Activated naive CD8-positive, alpha-beta T cell (primary cell): ENCODE results near the gene MTMR10.
A peak's percentile ranks its signal among the peaks of the same experiment; 100 is the strongest.

Source experiments
- H3K27ac Mint-ChIP-seq: one replicate; pipeline ENCODE4 v1.8.0; 2021; ENCODE audit warnings: mixed read lengths
- H3K27me3 Mint-ChIP-seq: one replicate; pipeline ENCODE4 v1.8.0; 2021; ENCODE audit warnings: mixed read lengths
- H3K36me3 Mint-ChIP-seq: one replicate; pipeline ENCODE4 v1.8.0; 2021; ENCODE audit warnings: mixed read lengths
- H3K4me1 Mint-ChIP-seq: one replicate; pipeline ENCODE4 v1.8.0; 2021; ENCODE audit warnings: low read depth, mixed read lengths
- H3K4me3 Mint-ChIP-seq: one replicate; pipeline ENCODE4 v1.8.0; 2021; ENCODE audit warnings: mild to moderate bottlenecking, mixed read lengths
- H3K9me3 Mint-ChIP-seq: one replicate; pipeline ENCODE4 v1.8.0; 2021; ENCODE audit warnings: low read depth, mixed read lengths

The MTMR10 gene

DNA sequence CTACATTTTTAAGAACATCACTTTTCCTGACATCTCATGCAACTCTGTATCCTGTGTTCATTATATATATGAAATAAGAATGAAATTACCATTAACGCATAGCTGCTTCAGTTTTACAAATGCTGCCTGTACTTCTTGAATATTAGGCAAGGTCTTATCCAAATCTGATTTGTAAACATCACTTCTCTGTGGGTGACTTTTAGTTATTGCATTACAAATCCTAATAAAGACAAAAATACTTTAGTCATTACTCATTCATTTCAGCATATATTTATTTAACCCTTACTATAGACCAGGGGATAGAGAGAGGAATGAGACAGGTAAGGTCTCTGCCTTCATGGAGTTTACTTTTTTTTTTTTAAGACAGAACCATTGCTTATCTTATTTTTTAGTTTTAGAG is 36.8 kb downstream of the MTMR10 start:
- no peak overlapping the region for H3K4me3 Mint-ChIP-seq
- H3K4me1 Mint-ChIP-seq, result peaks cover 2% of the 10 kb centered on the region
- no peaks in the 10 kb centered on the region for H3K9me3 Mint-ChIP-seq
- H3K27ac Mint-ChIP-seq, result no peak overlapping the region
- H3K27me3 Mint-ChIP-seq, result no peaks in the 10 kb centered on the region
- H3K36me3 Mint-ChIP-seq, result peaks cover 30% of the 10 kb centered on the region

DNA sequence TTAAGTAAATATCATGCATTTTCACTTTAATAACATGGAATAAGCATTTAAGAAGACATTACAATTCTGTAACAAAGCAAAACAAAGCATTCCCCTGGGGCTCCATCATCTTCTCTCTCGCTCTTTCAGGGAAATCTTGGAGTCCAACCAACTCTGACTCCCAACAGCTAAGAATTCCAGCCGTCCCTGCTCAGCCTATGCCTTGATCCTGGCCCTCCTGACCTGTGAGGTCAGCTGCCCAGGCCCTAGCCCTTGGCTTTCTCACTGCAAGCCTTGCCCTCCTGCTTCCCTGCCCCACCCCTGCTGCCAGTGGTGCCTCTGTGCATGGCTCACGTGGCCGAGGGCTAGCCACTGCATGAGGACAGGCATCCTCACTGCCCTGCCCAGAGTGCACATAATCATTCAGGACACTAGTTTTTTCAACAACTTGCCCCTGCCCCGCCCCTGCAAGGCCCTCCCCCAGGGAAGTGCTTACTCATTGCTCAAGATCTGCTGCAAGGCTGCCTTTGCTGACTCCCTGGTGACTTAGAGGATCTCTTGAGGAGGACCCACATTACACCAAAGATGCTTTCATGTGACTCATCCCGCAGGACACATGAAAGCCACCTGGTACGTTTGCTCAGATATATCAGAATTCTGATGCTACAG is 37.6 kb downstream of the MTMR10 start:
- H3K27me3 Mint-ChIP-seq, result no peaks in the 10 kb centered on the region
- peaks cover 2% of the 10 kb centered on the region for H3K4me1 Mint-ChIP-seq
- H3K36me3 Mint-ChIP-seq, result peaks cover 36% of the 10 kb centered on the region
- H3K9me3 Mint-ChIP-seq, result no peaks in the 10 kb centered on the region
- no peak overlapping the region for H3K4me3 Mint-ChIP-seq
- peak overlapping the region; percentile 61 for H3K27ac Mint-ChIP-seq

DNA sequence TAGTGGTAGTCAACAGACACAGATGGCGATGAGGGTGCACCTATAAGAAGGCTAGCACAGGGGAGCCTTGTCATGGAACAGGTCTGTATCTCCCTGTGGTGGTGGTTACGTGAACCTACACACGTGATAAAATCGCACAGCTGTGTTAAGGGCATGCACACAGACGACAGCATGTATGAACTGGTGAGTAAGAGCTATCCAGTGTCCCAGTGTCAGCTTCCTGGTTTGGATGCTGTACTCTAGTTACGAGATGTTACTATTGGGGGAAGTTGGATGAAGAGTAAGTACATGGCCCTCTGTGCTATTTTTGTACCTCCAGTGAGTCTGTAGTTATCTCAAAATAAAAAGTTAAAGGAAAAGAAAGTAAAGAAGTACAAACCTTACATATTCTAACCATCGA is 38.2 kb downstream of the MTMR10 start:
- H3K4me3 Mint-ChIP-seq, result no peak overlapping the region
- H3K36me3 Mint-ChIP-seq, result peaks cover 36% of the 10 kb centered on the region
- peak overlapping the region; percentile 34 for H3K27ac Mint-ChIP-seq
- H3K9me3 Mint-ChIP-seq, result no peaks in the 10 kb centered on the region
- H3K27me3 Mint-ChIP-seq, result no peaks in the 10 kb centered on the region
- H3K4me1 Mint-ChIP-seq, result peaks cover 2% of the 10 kb centered on the region

DNA sequence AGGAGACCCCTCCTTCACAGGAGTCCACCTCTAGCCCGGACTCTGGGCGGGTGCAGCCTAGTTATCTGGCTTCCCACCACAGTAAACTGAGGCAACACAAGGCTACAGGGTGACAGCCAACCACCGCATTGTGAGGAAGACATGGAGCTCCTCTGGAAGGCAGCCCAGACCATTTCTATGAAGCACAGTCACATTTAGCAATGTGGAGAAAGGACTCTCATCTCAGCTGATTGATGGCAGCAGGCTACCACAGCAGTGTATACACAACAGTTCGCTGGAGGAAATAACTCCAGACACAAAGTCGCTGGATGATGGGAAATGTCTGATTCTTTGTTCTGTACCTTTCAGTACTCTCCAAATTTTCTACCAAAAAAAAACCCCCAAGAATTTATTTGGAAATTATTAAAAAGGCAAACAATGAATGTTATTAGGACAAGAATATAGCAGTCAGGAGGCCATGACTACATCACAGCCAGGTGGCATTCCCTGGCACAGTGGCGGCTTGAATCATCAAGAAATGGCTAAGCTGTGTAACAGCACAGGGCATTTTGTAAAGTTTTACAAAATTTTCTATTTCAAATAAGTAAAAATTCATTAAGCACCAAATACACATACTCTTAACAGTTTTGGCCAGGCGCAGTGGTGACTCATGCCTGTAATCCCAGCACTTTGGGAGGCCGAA is 47.6 kb downstream of the MTMR10 start:
- Mint-ChIP-seq H3K27ac (no peak overlapping the region), H3K36me3 (peaks cover 10% of the 10 kb centered on the region), H3K4me1 (no peaks in the 10 kb centered on the region), H3K4me3 (no peak overlapping the region), H3K27me3 (no peaks in the 10 kb centered on the region), H3K9me3 (no peaks in the 10 kb centered on the region)

DNA sequence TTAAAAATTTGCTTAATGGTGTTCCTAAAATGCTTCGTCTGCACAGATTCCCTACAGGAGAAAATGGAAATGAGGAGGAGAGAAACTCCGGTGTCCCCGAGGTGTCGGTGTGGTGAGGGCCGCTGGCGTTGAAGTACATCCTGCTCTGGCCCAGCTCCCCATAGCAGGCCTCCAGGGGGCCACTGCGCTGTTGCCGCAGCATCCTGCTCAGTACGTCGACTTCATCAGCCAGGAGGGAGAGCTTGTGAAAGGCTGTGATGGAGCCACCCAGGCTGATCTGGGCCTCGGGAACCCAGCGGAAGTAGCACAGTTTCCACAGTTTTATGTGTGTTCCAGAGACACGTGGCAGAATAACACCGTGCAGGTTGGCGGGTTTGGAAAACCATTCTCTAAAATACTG is 49.9 kb downstream of the MTMR10 start:
- no peaks in the 10 kb centered on the region for H3K27me3 Mint-ChIP-seq
- H3K4me1 Mint-ChIP-seq, result no peaks in the 10 kb centered on the region
- no peaks in the 10 kb centered on the region for H3K9me3 Mint-ChIP-seq
- peaks cover 6% of the 10 kb centered on the region for H3K36me3 Mint-ChIP-seq
- no peak overlapping the region for H3K27ac Mint-ChIP-seq
- H3K4me3 Mint-ChIP-seq, result no peak overlapping the region

DNA sequence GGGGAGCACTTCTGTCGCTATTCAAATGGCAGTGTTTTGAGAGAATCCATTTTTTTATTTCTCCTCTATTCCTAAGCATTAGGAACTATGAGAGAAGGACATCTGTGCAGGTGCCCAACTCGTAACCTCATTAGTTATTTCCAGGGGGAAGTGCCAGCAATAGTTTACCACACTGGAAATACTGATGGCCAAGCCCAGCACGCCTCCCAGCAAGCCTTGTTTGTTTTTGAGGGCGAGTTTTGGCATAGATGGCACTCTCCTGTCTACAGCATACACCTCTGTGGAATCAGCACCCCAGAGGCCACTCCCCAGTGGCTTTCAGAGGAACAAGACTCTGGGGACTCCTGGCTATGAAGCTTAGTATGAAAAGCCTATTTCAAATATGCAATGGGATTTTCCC is 51.1 kb downstream of the MTMR10 start:
- Mint-ChIP-seq H3K4me3 (no peak overlapping the region), H3K9me3 (no peaks in the 10 kb centered on the region), H3K36me3 (peaks cover 3% of the 10 kb centered on the region), H3K4me1 (no peaks in the 10 kb centered on the region), H3K27ac (peak overlapping the region; percentile 50), H3K27me3 (no peaks in the 10 kb centered on the region)

DNA sequence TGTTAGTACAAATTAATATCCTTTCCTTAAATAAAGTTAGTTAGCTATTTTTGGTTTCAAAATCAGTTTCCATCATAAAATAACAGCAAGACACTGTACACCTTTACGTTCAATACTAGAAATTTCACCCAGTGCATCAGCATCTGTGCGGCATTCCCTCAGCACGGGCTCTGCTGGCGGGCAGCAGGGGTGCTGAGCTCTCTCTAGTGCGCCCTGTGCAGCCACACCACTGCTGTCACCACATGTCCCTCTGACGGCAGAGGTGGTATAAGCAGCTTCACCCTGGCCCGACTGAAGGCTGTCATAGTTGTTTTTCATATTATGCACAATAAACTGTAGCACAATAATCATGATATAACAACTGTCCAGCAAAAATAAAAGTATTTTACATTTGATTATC is 52.3 kb downstream of the MTMR10 start:
- no peak overlapping the region for H3K4me3 Mint-ChIP-seq
- no peaks in the 10 kb centered on the region for H3K27me3 Mint-ChIP-seq
- peaks cover under 1% of the 10 kb centered on the region for H3K4me1 Mint-ChIP-seq
- peaks cover 5% of the 10 kb centered on the region for H3K36me3 Mint-ChIP-seq
- H3K9me3 Mint-ChIP-seq, result no peaks in the 10 kb centered on the region
- H3K27ac Mint-ChIP-seq, result no peak overlapping the region

DNA sequence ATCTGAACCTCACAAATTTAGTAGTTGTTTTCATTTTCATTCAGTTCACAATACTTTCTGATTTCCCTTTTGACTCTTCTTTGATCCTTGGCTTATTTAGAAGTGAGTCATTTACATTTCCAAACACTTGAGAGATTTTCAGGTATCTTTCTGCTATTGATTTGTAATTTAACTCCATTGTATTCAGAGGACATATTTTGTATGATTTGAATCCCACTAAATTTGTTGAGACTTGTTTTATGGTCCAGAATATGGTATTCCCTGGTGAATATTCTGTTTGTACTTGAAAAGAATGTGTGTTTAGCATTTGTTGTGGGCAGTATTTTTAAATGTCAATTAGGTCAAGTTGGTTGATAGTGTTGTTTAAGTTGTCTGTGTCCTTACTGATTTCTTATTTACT is 58.1 kb downstream of the MTMR10 start:
- peak overlapping the region; percentile 46 for H3K27ac Mint-ChIP-seq
- peaks cover 5% of the 10 kb centered on the region for H3K9me3 Mint-ChIP-seq
- no peaks in the 10 kb centered on the region for H3K27me3 Mint-ChIP-seq
- H3K4me1 Mint-ChIP-seq, result peaks cover 11% of the 10 kb centered on the region
- peaks cover 20% of the 10 kb centered on the region for H3K36me3 Mint-ChIP-seq
- H3K4me3 Mint-ChIP-seq, result no peak overlapping the region

DNA sequence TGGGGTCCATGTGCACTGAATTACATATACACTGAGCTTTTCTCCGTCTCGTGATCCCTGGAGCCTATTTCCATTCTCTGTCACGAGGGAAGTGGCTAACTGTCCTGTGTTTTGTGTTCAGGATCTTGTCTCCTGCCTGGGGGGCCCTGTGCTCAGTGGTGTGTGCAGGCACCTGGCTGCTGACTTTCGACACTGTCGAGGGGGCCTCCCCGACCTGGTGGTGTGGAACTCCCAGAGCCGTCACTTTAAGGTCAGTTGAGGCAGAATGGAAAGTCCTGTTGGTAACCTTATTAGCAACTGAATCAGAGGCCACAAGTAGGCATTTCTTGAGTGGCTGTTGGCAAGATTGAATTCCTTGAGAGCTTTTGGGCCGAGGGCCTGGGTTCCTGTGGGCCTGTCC is 61.0 kb downstream of the MTMR10 start:
- H3K27ac Mint-ChIP-seq, result no peak overlapping the region
- peaks cover 20% of the 10 kb centered on the region for H3K36me3 Mint-ChIP-seq
- no peaks in the 10 kb centered on the region for H3K27me3 Mint-ChIP-seq
- no peak overlapping the region for H3K4me3 Mint-ChIP-seq
- peaks cover 5% of the 10 kb centered on the region for H3K9me3 Mint-ChIP-seq
- peaks cover 11% of the 10 kb centered on the region for H3K4me1 Mint-ChIP-seq

DNA sequence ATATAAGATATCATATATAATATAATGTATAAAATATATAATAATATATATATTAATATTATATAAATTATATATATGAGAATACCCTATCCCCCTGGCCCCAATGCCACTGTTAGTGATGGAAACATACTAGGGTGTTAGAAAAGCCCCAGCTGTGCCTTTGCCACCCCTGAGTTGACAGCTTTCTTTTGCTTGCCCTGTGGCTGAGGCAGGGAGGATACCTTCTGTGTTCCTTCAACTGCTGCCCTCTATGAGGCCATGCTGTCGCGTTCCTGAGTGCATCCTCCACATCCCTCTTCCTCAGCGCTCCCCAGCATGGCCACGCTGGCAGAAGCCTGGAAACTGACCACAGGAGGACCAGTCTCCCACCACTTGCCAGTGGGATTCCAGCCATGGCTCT is 61.4 kb downstream of the MTMR10 start:
- H3K4me1 Mint-ChIP-seq, result peaks cover 11% of the 10 kb centered on the region
- no peak overlapping the region for H3K27ac Mint-ChIP-seq
- H3K36me3 Mint-ChIP-seq, result peaks cover 20% of the 10 kb centered on the region
- no peaks in the 10 kb centered on the region for H3K27me3 Mint-ChIP-seq
- peaks cover 5% of the 10 kb centered on the region for H3K9me3 Mint-ChIP-seq
- H3K4me3 Mint-ChIP-seq, result no peak overlapping the region

DNA sequence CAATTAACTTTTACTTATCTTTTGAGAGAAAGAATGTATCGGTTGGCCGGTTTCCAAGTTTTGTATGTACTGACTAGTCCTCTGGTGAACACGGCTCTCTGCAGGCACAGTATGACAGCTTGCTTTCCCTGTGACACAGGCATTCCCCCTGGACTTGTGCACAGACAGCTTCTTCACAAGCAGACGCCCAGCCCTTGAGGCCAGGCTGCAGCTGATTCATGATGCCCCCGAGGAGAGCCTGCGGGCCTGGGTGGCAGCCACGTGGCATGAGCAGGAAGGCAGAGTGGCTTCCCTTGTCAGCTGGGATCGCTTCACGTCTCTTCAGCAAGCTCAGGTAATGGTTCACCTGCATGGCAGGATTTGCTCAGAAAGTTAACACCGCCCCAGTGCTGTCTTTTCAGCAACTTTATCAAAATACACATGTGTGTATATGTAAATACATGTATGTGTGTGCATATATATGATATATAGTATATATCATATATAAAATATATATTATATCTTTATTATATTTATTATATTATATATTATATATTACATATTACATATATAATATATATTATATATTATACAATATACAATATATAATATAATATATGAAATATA is 62.3 kb downstream of the MTMR10 start:
- Mint-ChIP-seq H3K4me3 (no peak overlapping the region), H3K36me3 (peaks cover 19% of the 10 kb centered on the region), H3K27me3 (no peaks in the 10 kb centered on the region), H3K4me1 (peaks cover 11% of the 10 kb centered on the region), H3K27ac (no peak overlapping the region), H3K9me3 (peaks cover 5% of the 10 kb centered on the region)

DNA sequence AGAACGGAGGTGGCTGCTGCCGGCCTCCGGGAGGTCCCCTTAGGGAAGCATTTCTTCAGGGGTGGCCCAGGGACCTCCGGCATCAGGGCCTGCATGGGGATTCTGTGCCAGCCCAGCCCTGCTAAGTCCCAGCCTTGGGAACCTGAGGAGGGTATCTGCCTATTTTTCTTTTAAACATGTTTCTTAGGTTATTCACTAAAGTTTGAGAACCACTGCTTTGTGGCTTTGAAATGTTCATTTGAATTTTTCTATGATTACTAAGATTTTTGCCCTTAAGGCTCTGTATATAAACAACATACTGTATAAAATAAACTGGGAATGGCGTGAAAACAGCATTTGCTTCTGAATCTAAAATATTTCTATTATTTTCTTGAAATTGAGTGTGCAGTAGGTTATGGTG is 63.4 kb downstream of the MTMR10 start:
- peaks cover 2% of the 10 kb centered on the region for H3K9me3 Mint-ChIP-seq
- no peak overlapping the region for H3K27ac Mint-ChIP-seq
- no peak overlapping the region for H3K4me3 Mint-ChIP-seq
- H3K4me1 Mint-ChIP-seq, result peaks cover 4% of the 10 kb centered on the region
- H3K27me3 Mint-ChIP-seq, result no peaks in the 10 kb centered on the region
- peaks cover 17% of the 10 kb centered on the region for H3K36me3 Mint-ChIP-seq

DNA sequence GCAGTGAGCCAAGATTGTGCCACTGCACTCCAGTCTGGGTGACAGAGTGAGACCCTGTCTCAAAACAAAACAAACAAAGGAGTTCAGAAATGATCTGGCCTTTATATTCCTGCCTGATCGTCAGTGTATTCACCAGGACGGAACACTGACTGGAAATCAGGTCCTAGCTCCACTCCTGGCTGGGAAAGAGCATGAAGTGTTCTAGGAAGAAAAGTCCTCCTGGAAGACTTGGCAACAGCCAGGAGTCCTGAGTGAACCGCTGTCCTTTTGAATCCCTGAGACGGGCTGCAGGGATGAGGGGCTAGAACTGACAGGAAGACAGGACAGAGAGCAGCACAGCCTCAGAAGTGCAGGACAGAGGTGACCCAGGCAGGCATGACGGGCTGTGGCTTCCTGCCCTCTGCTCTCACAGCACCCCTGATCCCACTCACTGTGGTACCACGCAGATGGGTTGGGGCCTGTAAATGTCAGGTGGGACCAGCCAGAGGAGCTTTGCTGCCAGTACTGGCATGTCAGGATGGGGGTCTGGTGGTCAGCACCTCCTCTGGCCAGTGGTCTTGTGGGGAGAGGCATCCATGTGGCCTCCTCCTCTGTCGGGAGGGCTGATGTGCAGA is 64.2 kb downstream of the MTMR10 start:
- H3K9me3 Mint-ChIP-seq, result no peaks in the 10 kb centered on the region
- H3K27ac Mint-ChIP-seq, result no peak overlapping the region
- H3K36me3 Mint-ChIP-seq, result peaks cover 15% of the 10 kb centered on the region

DNA sequence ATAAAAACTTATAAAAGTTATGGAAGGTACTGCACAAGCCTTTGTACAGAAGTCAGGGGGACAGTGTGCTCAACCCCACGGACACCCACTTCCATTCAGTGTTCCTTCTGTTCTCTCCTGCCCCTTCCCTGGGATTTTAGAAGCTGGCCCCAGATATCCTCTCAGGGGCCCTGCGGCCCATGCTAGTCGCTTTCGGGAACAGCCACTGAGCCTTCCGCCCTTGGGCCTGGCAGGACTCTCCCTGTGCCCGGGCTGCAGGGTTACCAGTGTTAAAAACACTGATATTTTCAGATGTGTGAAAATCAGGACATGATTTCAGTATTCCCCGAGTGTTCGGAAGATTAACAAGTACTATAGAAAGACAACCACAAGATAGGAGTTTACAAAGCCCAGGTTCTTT is 65.3 kb downstream of the MTMR10 start:
- Mint-ChIP-seq H3K36me3 (peaks cover 13% of the 10 kb centered on the region), H3K27ac (no peak overlapping the region), H3K9me3 (no peaks in the 10 kb centered on the region), H3K4me1 (no peaks in the 10 kb centered on the region), H3K4me3 (no peak overlapping the region), H3K27me3 (no peaks in the 10 kb centered on the region)

More for the DNA sequence above, 64.2 kb downstream of the MTMR10 start:
- no peak overlapping the region for H3K4me3 Mint-ChIP-seq
- peaks cover under 1% of the 10 kb centered on the region for H3K4me1 Mint-ChIP-seq
- H3K27me3 Mint-ChIP-seq, result no peaks in the 10 kb centered on the region

DNA sequence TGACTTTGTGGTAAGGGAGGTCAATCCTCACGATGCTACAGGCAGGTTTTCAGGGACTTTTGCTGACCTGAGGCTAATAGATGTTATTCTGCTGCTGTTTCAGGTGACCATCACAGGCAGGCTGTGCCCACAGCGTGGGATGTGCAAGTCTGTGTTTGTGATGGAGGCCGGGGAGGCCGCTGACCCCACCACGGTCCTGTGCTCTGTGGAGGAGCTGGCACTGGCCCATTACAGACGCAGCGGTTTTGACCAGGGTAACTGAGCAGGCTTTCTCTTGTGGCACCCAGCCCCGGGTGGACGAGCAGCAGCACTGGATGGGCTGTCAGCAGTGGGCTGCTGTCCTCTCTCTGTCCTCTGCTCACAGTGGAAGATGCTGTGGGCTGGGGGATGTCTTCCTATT is 65.7 kb downstream of the MTMR10 start:
- Mint-ChIP-seq H3K9me3 (no peaks in the 10 kb centered on the region), H3K4me3 (no peak overlapping the region), H3K27ac (no peak overlapping the region), H3K4me1 (no peaks in the 10 kb centered on the region), H3K27me3 (no peaks in the 10 kb centered on the region), H3K36me3 (peaks cover 13% of the 10 kb centered on the region)
